K562 (cell line): ENCODE measurements around the gene H3-3A. TPM values are rescaled to one million over a fixed set of nuclear protein-coding genes. Genes with fewer than 3 reads are reported as not detected.
A peak's percentile ranks its signal among the peaks of the same experiment; 100 is the strongest.

Source experiments
- ATF7 ChIP-seq: fragments of 450-650 bp; IDR thresholded peaks from 2 replicates; pipeline ENCODE4 v1.7.1; 2014; ENCODE audit warnings: mild to moderate bottlenecking, moderate library complexity
- BACH1 ChIP-seq: fragments of 200-800 bp; sonication (Bioruptor generic); IDR thresholded peaks from 2 replicates; pipeline ENCODE4 v1.6.1; 2016; ENCODE audit warnings: missing genetic modification characterization, missing compliant biosample characterization
- DACH1 ChIP-seq: fragments of 450-650 bp; IDR thresholded peaks from 2 replicates; pipeline ENCODE4 v1.6.1; 2018; ENCODE audit not compliant: partially characterized antibody
- E2F3 ChIP-seq: fragments of 250-450 bp; sonication (Bioruptor Pico); IDR thresholded peaks from 2 replicates; pipeline ENCODE4 v1.4.0; 2020; ENCODE audit warnings: mild to moderate bottlenecking
- FIP1L1 ChIP-seq: fragments of 200-400 bp; formaldehyde crosslinking; IDR thresholded peaks from 2 replicates; pipeline ENCODE4 v1.6.1; 2018; ENCODE audit warnings: mild to moderate bottlenecking, low read depth, low read length; ENCODE audit not compliant: poor library complexity, severe bottlenecking
- GTF2E2 ChIP-seq: fragments of 200-800 bp; sonication (Bioruptor generic); IDR thresholded peaks from 2 replicates; pipeline ENCODE4 v1.6.1; 2016; ENCODE audit warnings: missing genetic modification characterization, missing compliant biosample characterization
- HDAC8 ChIP-seq: fragments of 450-650 bp; IDR thresholded peaks from 2 replicates; pipeline ENCODE4 v1.6.1; 2016; ENCODE audit warnings: mild to moderate bottlenecking, missing genetic modification characterization, moderate library complexity, missing compliant biosample characterization
- KAT7 ChIP-seq: sonication (generic); formaldehyde crosslinking; IDR thresholded peaks from 2 replicates; pipeline ENCODE4 v1.8.0; 2022; ENCODE audit warnings: missing genetic modification reagents, mild to moderate bottlenecking, borderline replicate concordance
- MAX ChIP-seq: sonication (generic); formaldehyde crosslinking; IDR thresholded peaks from 2 replicates; pipeline ENCODE4 v1.9.0; 2022; ENCODE audit warnings: mild to moderate bottlenecking, missing genetic modification reagents
- RBFOX2 ChIP-seq: fragments of 200-400 bp; formaldehyde crosslinking; IDR thresholded peaks from 2 replicates; pipeline ENCODE4 v1.6.1; 2017; ENCODE audit warnings: low read depth, mild to moderate bottlenecking, low read length, moderate library complexity
- SLC30A9 ChIP-seq: fragments of 250-450 bp; sonication (Bioruptor Pico); IDR thresholded peaks from 2 replicates; pipeline ENCODE4 v1.8.0; 2022; ENCODE audit warnings: mild to moderate bottlenecking, moderate library complexity
- SMAD3 ChIP-seq: fragments of 450-650 bp; formaldehyde crosslinking; conservative IDR thresholded peaks from 2 replicates; pipeline ENCODE4 v1.4.0; 2020; ENCODE audit warnings: mild to moderate bottlenecking
- SUPT5H ChIP-seq: fragments of 450-650 bp; IDR thresholded peaks from 2 replicates; pipeline ENCODE4 v1.6.1; 2016
- TSHZ1 ChIP-seq: fragments of 250-450 bp; sonication (Bioruptor Pico); IDR thresholded peaks from 2 replicates; pipeline ENCODE4 v1.4.0; 2020; ENCODE audit warnings: mild to moderate bottlenecking, moderate library complexity
- ZC3H4 ChIP-seq: sonication (generic); formaldehyde crosslinking; IDR thresholded peaks from 2 replicates; pipeline ENCODE4 v1.9.0; 2021; ENCODE audit warnings: missing genetic modification reagents, borderline replicate concordance
- ZKSCAN1 ChIP-seq: fragments of 150-350 bp; IDR thresholded peaks from 2 replicates; pipeline ENCODE4 v1.6.1; 2016; ENCODE audit warnings: low read depth, low read length
- ZNF224 ChIP-seq: sonication (generic); formaldehyde crosslinking; IDR thresholded peaks from 2 replicates; pipeline ENCODE4 v1.8.0; 2022; ENCODE audit warnings: mild to moderate bottlenecking, missing genetic modification reagents
- polyA plus RNA-seq, 8 experiments: library from polyadenylated mRNA; depleted of rRNA in 4 of 8; stranded (reverse) in 5 of 8; unstranded in 3 of 8; fragments of >200 nt; fragmentation: Nextera tagmentation in 2 of 8; fragmentation: Illumina TruSeq in 1 of 8; extraction: Ambion mirVana in 2 of 8; extraction: Trizol in 1 of 8; gene quantifications; 2 replicates each; pipeline versions ENCODE4 v1.2.1 to v1.2.3, GENCODE V29; 2011 to 2014; ENCODE audit warnings: inconsistent platforms in 1 of 8, missing spikeins in 1 of 8
- total RNA-seq, 7 experiments: library from RNA; depleted of rRNA in 6 of 7; stranded (reverse); fragments of >200 nt in 6 of 7; fragmentation: Illumina TruSeq in 2 of 7; extraction: Trizol in 2 of 7; gene quantifications; 2 replicates each; pipeline versions ENCODE4 v1.2.1 to v1.2.3, GENCODE V29; 2011 to 2021; ENCODE audit warnings: low replicate concordance in 1 of 7
- TF ChIP-seq, protein P1 (sequence below), 2 experiments: fragments of 250-450 bp in 1 of 2; fragments of 450-650 bp in 1 of 2; sonication (Bioruptor Pico) in 1 of 2; IDR thresholded peaks; 2 replicates each; pipeline versions ENCODE4 v1.6.1 to v1.8.0; 2016 to 2021; ENCODE audit warnings: mild to moderate bottlenecking in 2 of 2, moderate library complexity in 2 of 2, missing compliant biosample characterization in 1 of 2, missing genetic modification characterization in 1 of 2

The H3-3A gene
- total and polyA plus RNA-seq, 9 of the 15 experiments (the other 6 are each of a cell fraction or from before 2014, with no cell fraction given), result 426 to 1,083 (median 591) TPM

GRCh38 chr1:226061841-226062557 lies 517 bp upstream of the H3-3A start (continued):
- TF ChIP-seq KAT7 (CRISPR knock-in tag) (peak; percentile 46; the same call in 1 of the 2 replicates), TSHZ1 (CRISPR knock-in tag) (no peak), ZNF224 (no peak), BACH1 (tag) (peak; percentile 41; the same call in 1 of the 2 replicates), GTF2E2 (tag) (peak; percentile 83; the same call in 1 of the 2 replicates), SMAD3 (CRISPR knock-in tag) (no peak), SLC30A9 (CRISPR knock-in tag) (no peak), FIP1L1 (peak; percentile 61), ZC3H4 (CRISPR knock-in tag) (peak; percentile 76), ATF7 (peak; percentile 78), DACH1 (peak; percentile 16), RBFOX2 (peak; percentile 89), ZKSCAN1 (0 out of 2 replicates have a peak, but pooled peaks have one; percentile 16), MAX (CRISPR knock-in tag) (peak; percentile 19; the same call in 1 of the 2 replicates), SUPT5H (0 out of 2 replicates have a peak, but pooled peaks have one; percentile 77), HDAC8 (tag) (peak; percentile 82; the same call in 1 of the 2 replicates), E2F3 (CRISPR knock-in tag) (peak; percentile 86)
- TF ChIP-seq, protein P1, sequence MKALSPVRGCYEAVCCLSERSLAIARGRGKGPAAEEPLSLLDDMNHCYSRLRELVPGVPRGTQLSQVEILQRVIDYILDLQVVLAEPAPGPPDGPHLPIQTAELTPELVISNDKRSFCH (CRISPR knock-in tag; IDR thresholded peaks at IDR 0.05), result no peak
- TF ChIP-seq, protein P1 (tag; IDR thresholded peaks at IDR 0.05), result peak; percentile 61; the same call in 1 of the 2 replicates
